AG08395 (cell line): Measurements from ENCODE around the gene FDXACB1.
A peak's percentile ranks its signal among the peaks of the same experiment; 100 is the strongest.
"Not testable (repeated sequence)": the region's sequence is repeated elsewhere in the genome, so short reads cannot be mapped to it uniquely, and the experiment has no call there.

ENCODE experiments used
- DNase-seq: peaks from one replicate; pipeline ENCODE4 v3.0.0; 2012; ENCODE audit warnings: mixed read lengths, low spot score

FDXACB1 gene

DNA sequence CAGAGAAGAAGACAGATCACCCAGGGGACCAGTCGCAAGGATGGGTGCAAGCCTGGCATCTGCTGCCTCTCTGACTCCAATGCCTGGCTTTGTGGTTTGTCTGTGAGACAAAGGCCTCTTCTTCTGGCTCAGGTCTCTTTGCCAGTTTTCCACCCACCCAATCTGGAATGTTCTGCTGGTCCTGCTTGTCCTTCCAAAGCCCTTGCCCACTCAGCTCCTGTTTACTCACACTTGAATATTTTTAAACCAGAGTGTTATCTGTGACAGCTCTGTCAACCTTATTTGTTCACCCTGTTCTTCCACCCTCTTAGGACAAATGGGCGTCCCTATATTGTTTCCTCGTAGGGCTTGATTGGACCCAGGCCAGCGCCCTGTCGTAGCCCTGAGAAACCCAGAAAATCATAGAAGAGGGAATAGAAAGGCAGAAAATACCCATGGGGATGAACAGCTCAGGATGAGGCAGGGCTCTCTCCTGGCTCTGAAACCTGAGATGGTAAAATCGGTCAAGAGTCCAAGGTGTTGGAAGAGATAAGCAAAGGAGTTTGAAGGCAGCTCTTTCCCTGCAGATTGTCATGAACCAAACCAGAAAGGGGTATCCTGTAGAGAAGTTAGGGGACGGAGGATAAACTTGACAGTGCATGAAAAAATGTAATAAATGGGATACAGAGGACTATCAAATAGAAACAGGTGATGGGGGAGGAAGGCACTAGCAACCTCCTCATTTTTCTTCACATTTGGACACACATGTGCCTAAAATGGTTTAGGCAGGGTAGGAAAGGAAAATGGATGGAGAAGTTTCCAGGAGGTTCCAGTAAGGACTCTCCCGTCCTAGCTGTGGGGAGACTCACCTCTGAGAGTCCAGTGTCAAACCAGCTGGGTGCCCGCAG lies 32.0 kb upstream of the FDXACB1 start:
- DNase-seq, result peak; percentile 19

DNA sequence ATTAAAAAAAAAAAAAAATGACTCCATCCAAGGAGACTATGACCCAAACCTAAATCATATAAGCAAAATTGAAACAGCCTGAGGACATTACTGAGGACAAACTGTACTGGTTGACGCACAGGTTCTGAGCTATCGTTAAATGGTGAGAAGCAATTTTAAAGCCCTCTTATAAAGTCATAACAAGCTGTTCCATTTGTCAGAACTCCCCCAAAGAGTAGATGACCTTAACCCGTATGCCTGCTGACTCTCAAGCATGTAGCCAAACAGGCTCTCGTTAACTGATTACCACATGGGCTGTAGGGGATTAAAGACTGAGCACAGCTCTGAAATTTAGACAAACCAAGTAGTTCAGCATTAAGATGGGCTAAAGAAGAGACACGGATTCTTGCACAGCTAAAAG lies 30.4 kb upstream of the FDXACB1 start:
- no peak for DNase-seq

DNA sequence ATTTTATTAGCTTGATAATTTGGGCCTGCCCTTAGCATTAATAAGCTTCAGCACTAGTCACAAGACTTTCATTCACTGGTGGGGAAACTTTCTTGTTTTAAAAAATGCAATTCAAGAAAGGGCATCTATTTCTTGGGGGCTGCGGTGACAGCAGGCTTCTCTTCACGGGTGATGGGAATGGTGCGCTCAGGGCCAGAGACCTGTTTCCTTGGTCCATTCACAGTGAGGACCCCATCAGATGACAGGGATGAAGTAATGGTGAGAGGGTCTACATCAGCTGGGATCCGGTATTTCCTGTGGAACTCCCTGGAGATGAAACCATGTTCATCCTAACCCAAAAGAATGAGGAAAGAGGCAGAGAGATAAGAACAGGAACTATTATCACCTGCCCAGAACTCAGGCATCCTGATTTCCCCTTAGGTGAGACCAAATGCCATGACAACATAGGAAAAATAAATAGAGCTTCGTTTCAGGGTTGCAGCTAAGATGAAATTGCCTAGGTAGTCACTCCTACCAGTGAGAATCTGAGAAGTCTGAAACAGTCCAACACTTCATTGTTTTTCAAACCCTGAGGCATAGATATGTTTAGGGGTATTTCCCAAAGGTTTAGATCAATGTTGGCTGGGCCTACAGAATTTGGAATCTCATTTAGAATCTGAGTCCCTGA lies 29.8 kb upstream of the FDXACB1 start:
- no peak for DNase-seq

DNA sequence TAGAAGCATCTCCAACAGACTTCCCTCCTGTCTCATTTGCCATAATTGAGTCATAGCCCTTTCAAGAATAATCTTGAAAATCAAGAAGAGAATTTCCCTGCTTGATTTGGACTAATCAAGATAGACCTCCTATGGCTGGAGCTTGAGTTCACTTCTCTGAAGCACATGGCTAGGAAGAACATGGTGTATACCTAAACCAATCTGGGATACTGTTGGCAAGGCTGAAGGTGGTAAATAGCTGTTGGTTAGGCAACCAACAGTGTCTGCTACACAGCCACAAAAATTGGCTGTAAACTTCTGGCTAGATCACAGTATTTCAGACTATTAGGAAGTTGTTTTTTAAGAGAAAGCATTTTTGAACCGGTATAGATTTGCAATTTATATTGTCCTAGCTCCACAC lies 27.7 kb upstream of the FDXACB1 start:
- DNase-seq, result no peak

DNA sequence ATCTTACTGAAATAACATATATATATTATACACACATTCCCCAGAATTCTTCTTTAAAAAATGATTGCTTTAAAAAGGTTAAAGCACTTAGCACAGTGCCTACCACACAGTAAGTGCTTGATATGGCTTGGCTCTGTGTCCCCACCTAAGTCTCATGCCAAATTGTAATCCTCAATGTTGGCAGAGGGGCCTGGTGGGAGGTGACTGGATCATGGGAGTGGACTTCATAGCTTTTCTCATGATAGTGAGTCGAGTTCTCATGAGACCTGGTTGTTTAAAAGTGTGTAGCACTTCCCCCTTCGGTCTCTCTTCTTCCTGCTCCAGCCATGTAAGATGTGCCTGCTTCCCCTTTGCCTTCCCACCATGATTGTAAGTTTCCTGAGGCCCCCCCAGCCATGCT lies 26.4 kb upstream of the FDXACB1 start:
- no peak for DNase-seq

DNA sequence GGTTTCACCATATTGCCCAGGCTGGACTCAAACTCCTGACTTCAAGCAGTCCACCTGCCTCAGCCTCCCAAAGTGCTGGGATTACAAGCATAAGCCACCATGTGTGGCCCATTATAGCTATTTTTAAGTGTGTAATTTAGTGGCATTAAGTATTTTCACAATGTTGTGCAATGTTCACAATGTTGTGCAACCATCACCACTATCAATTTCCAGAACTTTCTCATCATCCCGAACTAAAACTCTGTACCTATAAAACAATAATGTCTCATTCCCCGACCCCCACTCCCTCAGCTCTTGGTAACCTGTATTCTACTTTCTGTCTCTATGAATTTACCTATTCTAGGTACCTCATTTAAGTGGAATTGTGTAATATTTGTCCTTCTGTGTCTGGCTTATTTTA lies 7.9 kb upstream of the FDXACB1 start:
- no peak for DNase-seq

DNA sequence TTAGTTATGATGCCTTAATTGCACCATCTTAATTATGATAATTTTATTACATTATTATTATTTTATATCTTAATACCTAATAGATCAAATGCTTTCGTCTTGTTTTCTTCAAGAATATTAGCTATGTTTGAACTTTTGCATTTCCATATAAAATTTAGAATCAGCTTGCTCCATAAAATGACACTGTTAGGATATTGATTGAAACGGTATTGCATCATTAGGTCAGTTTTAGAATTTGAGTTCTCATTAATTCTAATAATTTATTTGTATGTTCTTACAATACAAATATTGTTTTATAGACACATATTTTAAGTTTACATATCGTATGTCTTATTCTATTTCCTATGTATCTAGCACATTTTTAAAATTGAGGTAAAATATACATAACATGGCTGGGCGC lies 7.1 kb upstream of the FDXACB1 start:
- DNase-seq, result no peak

DNA sequence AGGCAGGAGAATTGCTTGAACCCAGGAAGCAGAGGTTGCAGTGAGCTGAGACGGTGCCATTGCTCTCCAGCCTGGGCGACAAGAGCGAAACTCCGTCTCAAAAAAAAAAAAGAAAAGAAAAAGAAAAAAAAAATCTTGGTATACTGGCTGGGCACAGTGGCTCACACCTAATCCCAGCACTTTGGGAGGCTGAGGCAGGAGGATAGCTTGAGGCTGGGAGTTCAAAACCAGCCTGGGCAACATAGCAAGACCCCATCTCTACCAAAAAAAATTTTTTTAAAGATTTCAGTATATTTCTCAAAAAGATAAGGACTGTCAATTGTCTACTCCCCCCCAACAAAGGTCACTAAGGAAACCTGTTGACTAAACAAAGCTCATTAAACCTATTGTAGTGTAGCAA lies 6.1 kb upstream of the FDXACB1 start:
- DNase-seq, result not testable (repeated sequence)

DNA sequence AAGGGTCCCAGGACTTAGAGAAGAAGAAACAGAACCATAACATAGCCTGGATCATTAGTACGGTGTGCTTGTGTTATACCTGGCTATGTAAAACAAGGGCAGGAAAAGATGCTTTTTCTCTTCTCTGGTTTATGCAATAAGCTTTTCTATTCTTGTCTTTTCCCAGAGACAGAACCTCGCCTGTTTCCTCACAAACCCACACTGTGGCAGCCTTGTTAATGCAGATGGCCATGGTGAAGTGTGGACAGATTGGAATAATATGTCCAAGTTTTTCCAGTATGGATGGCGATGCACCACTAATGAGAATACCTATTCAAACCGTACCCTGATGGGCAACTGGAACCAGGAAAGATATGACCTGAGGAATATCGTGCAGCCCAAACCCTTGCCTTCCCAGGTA lies 3.2 kb upstream of the FDXACB1 start:
- DNase-seq, result no peak

DNA sequence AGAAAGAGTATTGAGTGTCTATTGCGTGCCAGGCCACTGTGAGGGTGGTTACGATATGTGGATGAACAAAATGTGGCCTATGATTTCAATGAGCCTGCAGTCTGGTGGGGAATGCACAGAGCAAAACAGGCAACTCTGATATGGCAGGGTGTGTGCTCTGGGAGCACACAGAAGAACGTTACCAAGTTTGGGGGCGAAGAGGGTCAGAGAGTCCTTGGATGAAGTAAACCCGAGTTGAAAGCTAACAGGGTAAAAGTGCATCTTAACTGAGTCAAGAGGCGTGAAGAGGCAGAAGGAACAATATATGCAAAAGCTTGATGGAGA lies 634 bp upstream of the FDXACB1 start:
- DNase-seq, result peak; percentile 5

DNA sequence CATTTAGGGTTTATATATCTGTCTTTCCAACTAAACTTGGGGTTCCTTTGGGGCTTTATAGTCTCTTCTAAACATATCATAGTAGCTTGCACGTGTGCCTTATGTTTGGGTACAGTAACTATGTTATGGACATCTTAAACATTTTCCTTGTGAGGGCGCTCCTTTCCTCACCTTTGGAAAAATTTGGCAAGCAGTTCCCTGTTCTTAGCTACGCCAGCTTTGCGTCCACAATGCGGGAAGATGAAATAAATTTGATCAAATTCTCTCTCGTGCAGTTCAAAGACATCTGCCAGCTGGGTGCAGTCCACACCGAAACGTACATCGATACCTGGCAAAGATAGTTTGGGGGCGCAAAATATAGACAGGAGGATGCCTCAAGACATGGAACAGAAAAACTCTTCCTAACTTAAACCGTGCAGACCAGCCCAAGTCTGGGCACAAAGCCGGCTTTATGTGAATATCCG lies 548 bp downstream of the FDXACB1 start:
- no peak for DNase-seq

DNA sequence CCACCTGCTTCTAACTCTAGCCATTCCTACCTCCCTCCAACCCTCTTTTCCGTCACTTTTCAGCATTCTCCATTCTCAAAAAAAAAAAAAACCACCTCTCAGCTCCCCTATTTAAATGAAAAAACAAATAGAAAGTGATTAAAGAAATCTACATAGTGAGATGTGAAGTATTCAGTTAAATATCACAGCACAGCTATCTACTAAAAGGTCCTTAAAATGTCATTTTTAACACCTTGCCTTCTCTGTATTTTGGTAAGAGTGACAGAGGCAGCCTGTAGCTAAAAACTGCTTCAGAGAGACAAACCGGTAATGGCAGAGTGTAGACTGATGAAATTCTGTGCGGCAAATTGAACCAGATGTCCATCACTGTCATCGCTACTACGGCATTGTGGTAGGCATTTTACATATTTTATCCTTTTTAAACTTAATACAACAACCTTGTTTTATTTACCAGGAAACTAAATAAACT lies 7.2 kb downstream of the FDXACB1 start:
- DNase-seq, result peak; percentile 13

DNA sequence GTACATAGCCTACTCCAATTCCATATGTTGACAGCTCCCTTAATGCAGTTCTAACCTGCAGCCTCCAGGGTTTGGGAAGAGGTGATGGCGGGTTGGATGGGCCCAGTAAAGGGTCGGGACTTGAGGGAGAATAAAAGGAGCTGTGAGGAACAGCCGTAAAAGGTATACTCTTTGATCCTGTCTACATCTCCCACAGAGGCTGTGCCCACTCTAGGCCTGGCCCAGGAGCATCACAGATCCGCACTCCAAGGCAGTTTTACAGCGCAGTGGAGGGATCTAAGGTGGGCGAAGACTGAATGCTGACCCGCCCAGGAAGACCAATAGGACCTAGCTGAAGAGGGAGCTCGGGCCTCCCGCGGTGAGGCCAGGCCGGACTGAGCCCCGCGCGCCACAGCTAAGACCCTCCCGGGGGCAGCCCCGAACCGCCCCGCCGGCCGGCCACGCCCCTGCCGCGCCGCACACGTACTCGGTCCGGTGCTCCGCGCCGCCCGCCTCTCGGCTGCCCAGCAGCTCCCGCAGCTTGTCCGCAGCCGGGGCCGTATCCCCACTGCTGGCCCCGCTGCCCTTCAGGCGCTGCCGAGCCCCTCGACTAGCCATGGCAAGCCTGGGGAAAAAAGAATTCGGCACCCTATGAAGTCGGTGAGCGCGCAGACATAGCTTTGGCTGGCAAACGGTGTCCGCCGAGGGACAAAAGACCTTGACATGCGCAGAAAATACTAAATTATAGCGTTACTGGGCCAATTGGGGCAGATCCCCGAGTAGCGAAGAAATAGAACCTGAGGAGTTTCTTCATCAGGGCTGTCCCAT lies 7.9 kb downstream of the FDXACB1 start, which contains the start of gene ALG9:
TSS of gene ALG9 (minus strand) at position 696 of the 807 bp plus-strand sequence. CDS start at position 597, 99 bp downstream.
- DNase-seq, result peak; percentile 89

DNA sequence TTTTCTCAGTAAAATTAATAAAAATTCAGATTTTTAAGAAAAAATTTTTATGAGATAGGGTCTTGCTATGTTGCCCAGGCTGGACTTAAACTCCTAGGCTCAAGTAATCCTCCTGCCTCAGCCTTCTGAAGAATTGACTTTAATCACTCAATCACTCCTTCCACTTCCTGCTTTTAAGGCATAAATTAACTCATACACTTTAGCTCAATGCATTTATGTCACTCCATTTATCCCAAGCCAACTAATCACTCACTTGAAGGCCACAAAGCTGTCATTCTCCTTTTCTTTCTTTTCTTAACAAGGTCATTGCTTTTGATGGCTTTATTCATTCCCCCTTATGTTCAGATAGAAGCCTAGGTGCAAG lies 8.5 kb downstream of the FDXACB1 start:
- no peak for DNase-seq

DNA sequence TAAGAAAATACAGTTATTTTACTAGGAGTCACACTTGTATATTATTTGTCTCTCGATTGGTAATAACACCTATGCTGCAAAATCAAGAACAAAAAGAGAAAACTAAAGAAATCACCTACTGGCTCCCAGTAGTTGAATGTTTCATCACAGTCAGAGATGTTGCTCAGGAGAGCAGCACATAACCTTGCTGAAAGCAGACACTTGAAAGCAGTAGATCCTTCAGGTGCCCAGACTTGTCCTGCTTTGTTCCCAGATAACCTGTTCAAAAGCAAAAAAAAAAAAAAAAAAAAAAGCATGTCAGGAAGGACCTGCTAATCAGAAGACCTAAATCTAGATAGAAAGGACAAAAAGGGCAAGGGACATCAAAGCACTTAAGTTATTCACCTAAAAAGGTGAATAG lies 8.9 kb downstream of the FDXACB1 start:
- no peak for DNase-seq

DNA sequence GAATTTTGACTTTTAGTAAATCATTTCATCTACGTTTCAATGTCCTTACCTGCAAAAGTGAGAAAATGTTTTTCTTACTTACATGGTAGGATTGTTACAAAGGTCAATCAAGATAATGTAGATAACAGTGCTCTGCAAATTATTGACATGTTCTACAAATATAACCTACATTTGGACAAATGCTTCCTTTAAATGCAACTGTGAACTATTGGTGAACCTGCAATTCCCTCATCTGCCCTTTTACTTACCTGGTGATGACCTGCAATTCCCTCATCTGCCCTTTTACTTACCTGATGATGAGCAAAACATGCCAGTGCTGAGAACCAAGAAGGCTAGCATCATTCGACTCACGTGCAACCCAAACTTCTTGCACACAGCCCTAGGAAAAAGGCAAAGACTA lies 18.7 kb downstream of the FDXACB1 start:
- no peak for DNase-seq

DNA sequence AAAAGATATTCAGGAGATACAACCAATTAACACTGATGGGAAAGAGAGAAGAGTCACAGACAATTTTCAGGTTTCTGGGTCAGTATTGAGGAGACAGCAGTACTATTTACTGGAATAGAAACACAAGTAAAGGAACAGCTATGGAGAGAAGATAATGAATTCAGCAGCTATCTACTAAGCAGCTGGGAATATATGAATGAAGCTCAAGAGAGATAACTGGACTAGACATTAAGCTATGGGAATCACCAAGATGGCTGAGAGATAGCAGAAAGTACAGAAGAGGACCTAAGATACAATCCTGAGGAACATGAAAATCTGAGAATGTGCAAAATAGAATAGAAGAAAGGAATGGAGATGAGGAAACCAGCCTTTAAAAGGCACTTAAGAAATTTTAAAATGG lies 23.5 kb downstream of the FDXACB1 start:
- no peak for DNase-seq

DNA sequence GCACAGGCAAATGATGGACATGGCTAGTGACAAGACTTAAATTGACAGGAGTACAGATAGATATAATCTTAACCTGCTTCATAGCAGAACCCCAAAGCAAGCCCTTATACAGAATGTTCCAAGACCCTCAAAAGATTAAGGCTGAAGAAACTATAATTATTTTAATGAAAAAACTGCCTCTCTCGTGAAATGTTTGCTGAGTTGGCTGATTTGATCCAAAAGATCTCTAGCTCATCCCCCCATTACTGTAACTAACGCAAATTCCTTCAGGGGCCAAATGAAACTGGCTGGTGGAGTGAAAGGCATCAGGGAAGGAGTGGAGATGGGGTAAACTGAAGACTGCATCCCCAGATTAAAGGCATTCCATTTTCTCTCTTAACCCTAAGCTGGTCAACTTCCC lies 26.9 kb downstream of the FDXACB1 start:
- no peak for DNase-seq

DNA sequence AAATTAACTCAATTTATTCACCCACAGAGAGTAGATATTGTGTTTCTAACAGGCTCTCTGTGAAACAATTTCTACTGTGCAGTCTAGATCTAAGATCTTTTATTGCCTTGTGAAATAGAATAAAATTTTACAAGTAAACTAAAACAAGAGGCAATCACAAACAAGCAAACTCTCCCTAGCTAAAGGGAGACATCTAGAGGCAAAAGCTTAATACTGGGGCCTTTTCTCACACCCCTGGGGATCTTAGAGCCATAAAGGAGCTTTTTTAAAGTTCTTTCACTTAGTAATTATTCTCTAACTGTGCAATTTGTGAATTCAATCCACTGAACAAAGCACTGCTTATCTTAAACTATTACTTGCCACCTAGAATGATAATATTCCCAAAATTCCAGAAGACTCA lies 27.3 kb downstream of the FDXACB1 start:
- peak; percentile 38 for DNase-seq

DNA sequence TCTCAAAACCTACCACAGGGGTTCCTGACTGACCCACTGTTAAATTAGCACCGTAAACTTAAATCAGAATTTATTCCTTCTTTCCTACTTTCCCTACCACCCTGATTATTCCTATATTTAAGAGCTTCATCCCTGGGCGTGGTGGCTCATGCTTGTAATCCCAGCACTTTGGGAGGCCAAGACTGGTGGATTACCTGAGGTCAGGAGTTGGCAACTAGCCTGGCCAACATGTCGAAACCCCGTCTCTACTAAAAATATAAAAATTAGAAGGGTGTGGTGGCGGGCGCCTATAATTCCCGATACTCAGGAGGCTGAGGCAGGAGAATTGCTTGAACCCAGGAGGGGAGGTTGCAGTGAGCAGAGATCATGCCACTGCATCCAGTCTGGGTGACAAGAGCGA lies 27.9 kb downstream of the FDXACB1 start:
- no peak for DNase-seq

DNA sequence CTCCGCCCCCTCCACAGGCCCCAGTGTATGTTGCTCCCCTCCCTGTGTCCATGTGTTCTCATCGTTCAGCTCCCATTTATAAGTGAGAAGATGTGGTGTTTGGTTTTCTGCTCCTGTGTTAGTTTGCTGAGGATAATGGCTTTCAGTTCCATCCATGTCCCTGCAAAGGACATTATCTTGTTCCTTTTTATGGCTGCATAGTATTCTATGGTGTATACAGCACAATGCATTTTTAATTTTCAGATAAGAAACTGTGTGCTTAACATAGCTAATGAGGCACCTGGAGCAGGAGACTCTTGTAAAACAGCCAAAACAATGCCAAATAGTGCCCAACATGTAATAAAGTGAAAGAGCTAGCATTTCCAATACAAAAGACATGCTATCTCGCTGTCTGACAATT lies 29.3 kb downstream of the FDXACB1 start:
- no peak for DNase-seq

DNA sequence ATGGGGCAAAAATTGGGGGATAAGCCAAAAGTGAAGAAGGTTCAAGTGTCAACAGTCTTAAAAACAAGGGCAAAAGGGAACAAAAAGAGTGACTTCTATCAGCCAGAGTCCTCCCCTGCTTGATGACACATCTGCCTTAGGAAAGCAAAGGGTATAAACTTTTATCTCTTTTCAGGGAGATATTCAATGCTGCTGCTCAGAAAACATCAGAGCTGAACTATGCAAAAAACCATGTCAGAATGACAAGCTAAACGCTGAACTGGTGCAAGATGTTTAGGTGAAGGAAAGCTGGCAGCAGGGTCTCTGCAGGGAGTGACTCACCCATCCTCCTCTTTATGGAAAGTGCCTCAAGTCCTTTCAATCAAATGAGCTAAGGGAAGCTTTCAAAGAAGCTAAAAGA lies 32.3 kb downstream of the FDXACB1 start:
- peak; percentile 28 for DNase-seq

DNA sequence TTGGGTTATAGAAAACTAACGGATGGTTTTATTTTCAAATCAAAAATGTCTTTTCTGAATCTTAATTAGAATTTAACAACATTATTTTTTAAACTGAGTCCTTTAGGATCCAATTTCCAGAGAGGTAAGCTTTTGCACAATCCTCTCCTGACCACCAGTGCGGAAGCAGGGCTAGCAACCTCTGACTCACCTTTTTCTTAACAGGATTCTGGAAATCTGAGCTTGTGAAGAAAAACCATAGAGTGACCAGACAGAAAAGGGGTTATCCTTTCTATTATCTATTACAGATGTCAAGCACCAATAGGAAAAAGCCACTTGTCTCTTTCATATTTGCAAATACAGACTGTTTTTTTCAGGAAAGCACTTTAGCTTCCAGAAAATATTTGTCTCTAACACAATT lies 32.9 kb downstream of the FDXACB1 start:
- no peak for DNase-seq
